SKM-1 (cell line): ENCODE results near the gene ABCC1.

ENCODE experiments used
- DNase-seq: peaks from one replicate; lab custom pipeline; 2025; ENCODE audit not compliant: unreplicated experiment; lab: John Stamatoyannopoulos, UW

The ABCC1 gene

DNA sequence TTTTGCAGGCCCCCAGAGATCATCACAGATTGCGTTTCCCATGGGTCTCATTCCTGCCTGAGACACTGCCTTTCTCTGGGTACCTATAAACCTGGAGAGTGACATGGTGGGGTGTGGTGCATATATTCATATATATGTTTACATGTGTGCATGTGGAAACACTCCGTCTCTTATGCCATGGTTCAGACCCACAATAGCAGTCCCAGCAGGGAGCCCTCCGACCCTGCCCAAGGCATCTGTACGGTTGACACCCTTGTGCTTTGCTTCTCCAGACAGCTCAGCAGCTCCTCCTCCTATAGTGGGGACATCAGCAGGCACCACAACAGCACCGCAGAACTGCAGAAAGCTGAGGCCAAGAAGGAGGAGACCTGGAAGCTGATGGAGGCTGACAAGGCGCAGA lies 157.1 kb downstream of the ABCC1 start:
- no peak for DNase-seq

GRCh38 chr16:16107839-16108238 lies 158.4 kb downstream of the ABCC1 start:
- no peak for DNase-seq

- DNase-seq = no peak
These were observed 159.3 kb downstream of the ABCC1 start for GRCh38 chr16:16108759-16109158.

DNA sequence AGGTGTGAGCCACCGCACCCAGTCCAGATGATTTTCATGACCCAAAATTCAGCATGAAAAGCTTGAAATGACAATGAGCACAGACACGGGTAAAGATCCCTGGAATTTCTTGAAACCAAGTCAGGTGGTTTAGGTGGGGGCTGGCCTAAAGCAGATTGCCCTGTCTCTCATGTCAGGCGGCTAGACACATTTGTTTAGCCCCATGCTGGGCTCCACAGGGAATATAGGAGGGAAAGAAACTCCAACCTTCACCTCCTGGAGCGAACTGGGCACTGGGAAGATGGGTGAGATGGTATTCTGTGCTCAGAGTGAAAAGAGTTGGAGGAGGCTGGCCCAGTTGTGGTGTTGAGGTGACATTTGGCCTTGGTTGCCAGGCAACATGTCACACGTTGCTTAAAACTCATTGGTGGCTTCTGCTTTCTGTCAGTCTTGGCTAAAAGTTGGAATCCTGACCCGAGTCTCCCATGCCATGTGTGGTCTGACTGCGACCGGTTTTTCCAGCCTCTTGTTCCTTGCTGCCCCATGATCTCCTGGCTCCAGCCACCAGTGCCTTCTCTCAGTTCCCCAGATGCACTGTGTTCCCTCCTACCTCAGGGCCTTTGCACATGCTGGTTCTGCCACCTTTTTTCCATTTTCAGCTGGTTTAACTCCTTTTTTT lies 160.2 kb downstream of the ABCC1 start:
- DNase-seq = no peak

DNA sequence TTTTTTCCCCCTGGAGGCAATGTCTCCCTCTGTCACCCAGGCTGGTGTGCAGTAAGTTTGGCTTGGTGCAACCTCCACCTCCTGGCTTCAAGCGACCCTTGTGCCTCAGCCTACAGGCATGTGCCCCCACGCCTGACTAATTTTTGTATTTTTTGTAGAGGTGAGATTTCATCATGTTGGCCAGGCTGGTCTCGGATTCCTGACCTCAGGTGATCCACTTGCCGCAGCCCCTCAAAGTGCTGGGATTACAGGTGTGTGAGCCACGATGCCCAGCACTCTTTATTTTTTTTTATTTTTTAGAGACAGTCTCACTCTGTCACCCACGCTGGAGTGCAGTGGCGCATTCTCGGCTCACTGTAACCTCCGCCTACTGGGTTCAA lies 160.7 kb downstream of the ABCC1 start:
- no peak for DNase-seq

- DNase-seq = no peak
These were observed 162.2 kb downstream of the ABCC1 start for GRCh38 chr16:16111639-16112038.

- no peak for DNase-seq
These were observed 163.1 kb downstream of the ABCC1 start for GRCh38 chr16:16112450-16113053.

DNA sequence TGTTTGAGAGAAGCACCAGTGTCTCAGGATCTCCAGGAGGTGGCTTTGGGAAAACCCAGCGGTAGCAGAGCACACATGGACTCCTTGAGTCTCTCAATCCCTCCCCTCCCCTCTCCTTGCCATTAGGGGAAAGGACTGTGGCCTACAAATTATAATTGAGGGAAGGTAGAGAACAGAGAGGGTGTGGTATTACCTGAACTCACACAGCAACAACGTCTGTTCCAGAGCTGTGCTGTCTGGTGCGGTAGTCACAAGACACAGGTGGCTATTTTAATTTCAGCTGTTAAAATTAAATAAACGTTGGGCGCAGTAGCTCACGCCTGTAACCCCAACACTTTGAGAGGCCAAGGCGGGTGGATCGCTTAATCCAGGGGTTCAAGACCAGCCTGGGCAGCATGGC lies 163.7 kb downstream of the ABCC1 start:
- DNase-seq = no peak

GRCh38 chr16:16116841-16117240 lies 167.4 kb downstream of the ABCC1 start:
- no peak for DNase-seq

- no peak for DNase-seq
These were observed 168.9 kb downstream of the ABCC1 start for GRCh38 chr16:16118337-16118736.

DNA sequence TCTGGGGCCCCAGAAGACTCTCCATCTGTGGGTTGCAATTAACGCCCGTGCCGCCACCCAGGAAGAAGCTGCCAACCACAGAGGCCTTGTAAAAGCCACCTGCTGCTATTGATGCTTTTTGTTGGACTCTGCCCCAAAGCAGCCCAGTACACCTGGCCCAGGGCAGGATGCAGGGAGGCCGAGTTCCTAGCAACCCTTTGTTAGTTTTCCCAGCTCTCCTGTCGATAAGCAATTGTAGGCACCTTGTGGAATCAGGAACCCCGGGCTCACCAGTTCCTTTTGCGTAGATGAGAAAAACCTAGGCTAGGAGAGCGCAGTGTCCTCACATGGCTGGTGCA lies 170.6 kb downstream of the ABCC1 start:
- DNase-seq = no peak

DNA sequence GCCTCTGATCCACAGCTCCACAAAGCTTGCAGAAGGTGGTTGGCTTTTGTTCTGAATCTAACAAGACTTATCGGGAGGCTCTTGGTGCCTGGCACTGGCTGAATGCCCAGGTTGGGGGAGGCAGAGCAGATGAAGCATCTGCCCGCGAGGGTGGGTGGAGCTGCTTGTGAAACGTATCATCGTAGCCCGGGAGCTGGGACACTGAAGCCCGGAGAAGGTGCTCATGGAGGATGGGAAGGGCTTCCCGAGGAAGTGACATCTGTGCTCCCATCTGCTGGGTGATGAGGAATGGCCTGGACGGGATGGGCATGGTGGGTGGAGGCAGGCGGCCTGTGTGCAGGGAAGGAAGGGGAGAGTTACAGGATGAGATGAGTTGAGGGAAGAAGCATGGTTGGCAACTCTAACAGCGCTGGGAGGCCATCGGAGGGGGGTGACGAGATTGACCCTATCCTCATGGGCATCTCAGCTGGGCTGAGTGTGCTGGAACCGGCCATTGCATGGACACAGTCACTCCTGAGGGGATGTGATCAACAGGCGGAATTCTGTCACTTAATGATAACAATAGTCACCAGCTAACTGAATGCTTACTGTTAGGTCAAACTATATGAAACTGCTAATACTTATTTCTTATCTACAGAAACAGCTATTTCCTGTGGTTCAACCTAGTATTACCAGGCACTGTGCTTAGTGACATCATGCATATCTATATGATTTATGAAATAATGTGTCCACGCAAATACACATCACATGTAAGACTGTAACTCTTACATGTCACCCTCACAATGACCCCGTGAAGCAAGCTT lies 171.2 kb downstream of the ABCC1 start:
- no peak for DNase-seq

DNA sequence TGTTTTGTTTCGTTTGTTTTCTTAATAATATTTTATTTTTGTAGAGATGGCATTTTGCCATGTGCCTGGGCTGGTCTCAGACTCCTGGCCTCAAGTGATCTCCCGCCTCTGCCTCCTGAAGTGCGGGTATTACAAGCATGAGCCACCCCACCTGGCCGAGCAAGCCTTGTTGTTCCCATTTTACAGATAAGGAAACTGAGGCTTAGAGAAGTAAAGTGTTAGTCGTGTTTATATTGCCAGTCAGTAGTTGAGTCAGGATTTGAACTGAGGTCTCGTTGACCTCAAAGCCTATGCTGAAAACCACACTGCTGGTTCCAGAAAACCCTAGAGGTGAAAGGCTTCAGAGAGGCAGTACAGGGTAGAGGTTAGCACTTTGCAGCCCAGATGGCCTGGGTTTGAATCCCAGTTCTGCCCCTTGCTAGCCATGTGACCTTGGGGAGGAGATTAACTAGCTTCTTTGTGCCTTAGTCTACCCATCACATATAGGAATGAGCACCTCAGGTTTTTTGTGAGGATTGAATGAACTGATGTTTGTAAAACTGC lies 171.8 kb downstream of the ABCC1 start:
- DNase-seq = no peak

DNA sequence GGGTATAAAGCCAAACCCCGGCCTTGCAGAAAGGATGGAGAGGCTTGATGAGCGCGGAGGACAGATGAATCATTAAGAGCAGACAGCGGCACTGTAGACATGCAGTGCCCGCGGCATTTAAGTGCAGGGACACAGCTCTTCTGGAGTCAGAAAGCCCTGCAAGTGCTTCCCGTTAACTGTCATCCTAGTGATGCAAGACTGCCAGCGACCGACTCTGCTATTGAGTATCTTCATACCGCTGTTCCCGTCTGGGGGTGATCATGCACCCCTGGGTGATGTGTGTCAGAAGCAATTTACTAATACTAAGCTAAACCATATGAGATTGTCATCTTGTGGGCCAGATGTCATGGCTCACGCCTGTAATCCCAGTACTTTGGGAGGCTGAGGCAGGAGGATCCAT lies 172.8 kb downstream of the ABCC1 start:
- DNase-seq = no peak

- DNase-seq = no peak
These were observed 175.0 kb downstream of the ABCC1 start for GRCh38 chr16:16124438-16124837.

DNA sequence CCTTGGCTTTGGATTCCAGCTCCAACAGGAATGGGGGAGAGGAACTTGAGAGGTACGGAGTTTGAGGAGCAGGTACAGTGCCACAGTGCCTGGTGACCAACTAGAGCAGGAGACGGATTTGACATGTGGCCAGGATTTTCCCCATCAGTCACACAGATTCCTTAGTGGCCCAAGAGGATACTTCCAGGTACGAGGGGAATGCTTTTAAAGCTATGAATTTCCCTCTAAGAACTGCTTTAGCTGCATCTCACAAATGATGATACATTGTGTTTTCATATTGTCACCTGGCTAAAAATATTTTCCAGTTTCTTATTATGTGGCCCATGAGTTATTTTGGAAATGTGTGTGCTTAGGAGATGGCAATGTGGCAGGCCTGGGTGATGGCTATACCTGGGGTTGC lies 175.6 kb downstream of the ABCC1 start:
- no peak for DNase-seq

GRCh38 chr16:16126896-16127295 lies 177.5 kb downstream of the ABCC1 start:
- no peak for DNase-seq

DNA sequence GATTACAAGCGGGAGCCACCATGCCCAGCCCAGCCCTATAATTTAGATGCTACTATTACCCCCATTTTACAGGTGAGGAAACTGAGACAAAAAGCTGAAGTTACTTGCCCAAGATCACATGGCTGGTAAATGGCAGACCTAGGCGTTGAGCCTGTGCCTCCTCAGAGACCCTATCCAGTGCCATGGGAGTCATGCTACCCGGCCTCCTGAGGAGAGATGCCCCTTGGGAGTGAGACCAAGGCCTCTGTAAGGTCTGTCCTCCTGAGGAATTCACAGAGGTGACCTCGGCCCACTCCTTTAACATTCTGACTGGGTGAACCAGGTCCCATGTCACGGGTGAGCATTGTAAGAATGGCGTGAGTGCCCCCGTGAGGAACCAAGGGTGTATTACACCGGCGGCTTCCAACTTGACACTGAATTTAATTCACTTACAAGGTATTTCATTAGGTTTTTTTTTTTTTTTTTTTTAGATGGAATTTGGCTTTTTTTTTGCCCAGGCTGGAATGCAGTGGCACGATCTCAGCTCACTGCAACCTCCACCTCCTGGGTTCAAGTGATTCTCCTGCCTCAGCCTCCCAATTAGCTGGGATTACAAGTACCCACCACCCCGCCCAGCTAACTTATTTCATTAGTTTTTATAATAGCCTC lies 178.2 kb downstream of the ABCC1 start:
- peak; percentile 4 for DNase-seq

- no peak for DNase-seq
These were observed 181.8 kb downstream of the ABCC1 start for GRCh38 chr16:16131204-16131603.

GRCh38 chr16:16131659-16132058 lies 182.2 kb downstream of the ABCC1 start:
- no peak for DNase-seq

GRCh38 chr16:16133943-16134604 lies 184.7 kb downstream of the ABCC1 start:
- no peak for DNase-seq
